Natural killer cell (primary cell): ENCODE measurements around the gene SPAG16. TPM values are rescaled to one million over a fixed set of nuclear protein-coding genes. Genes with fewer than 3 reads are reported as not detected.
A peak's percentile ranks its signal among the peaks of the same experiment; 100 is the strongest.

ENCODE experiments used
- ATAC-seq, 3 donors: fragments of 150-1000 bp in 2 of 3; fragments of 200-7000 bp in 1 of 3; cut with Tn5 transposase; 1 replicate in 1 of 3; 2 replicates in 2 of 3; pipeline ENCODE4 v1.10.0; 2021; ENCODE audit warnings: mild to moderate bottlenecking in 2 of 3, moderate library complexity in 2 of 3
- DNase-seq, 2 donors: peaks; one replicate each; pipeline versions ENCODE4 v3.0.0 to v3.0.0-alpha.2; 2013 to 2021; ENCODE audit warnings: mixed read lengths in 1 of 2
- H3K27ac ChIP-seq: one replicate; pipeline ENCODE4 v1.5.1; 2013; ENCODE audit warnings: mild to moderate bottlenecking, low read length
- H3K27me3 ChIP-seq: one replicate; pipeline ENCODE4 v1.6.1; 2013; ENCODE audit warnings: low read length; ENCODE audit not compliant: control insufficient read depth, insufficient read depth
- H3K36me3 ChIP-seq: one replicate; pipeline ENCODE4 v1.6.1; 2013; ENCODE audit warnings: low read length; ENCODE audit not compliant: control insufficient read depth, insufficient read depth
- H3K4me1 ChIP-seq: one replicate; pipeline ENCODE4 v1.6.1; 2013; ENCODE audit warnings: low read length; ENCODE audit not compliant: control insufficient read depth, insufficient read depth
- H3K4me3 ChIP-seq: one replicate; pipeline ENCODE4 v1.5.1; 2013; ENCODE audit warnings: low read length
- H3K9me3 ChIP-seq: one replicate; pipeline ENCODE4 v1.6.1; 2013; ENCODE audit warnings: low read length; ENCODE audit not compliant: control insufficient read depth, insufficient read depth
- H3K27ac Mint-ChIP-seq, 2 donors: one replicate each; pipeline ENCODE4 v1.8.0; 2022; ENCODE audit warnings: mild to moderate bottlenecking in 2 of 2, mixed read lengths in 2 of 2, moderate library complexity in 1 of 2
- H3K27me3 Mint-ChIP-seq, 2 donors: one replicate each; pipeline ENCODE4 v1.8.0; 2022; ENCODE audit warnings: low read depth in 2 of 2, mixed read lengths in 2 of 2
- H3K36me3 Mint-ChIP-seq: one replicate; pipeline ENCODE4 v1.8.0; 2022; ENCODE audit warnings: mixed read lengths
- H3K4me1 Mint-ChIP-seq, 2 donors: one replicate each; pipeline ENCODE4 v1.8.0; 2022; ENCODE audit warnings: mixed read lengths in 2 of 2
- H3K4me3 Mint-ChIP-seq: one replicate; pipeline ENCODE4 v1.8.0; 2022; ENCODE audit warnings: mild to moderate bottlenecking, moderate library complexity, mixed read lengths
- H3K9me3 Mint-ChIP-seq, 2 donors: one replicate each; pipeline ENCODE4 v1.8.0; 2022; ENCODE audit warnings: mixed read lengths in 2 of 2
- CTCF ChIP-seq: fragments of 200-600 bp; IDR thresholded peaks from one replicate; pipeline ENCODE4 v1.8.0; 2022; ENCODE audit warnings: antibody characterized with exemption
- WGBS: methylation state at CpG from one replicate; pipeline ENCODE4 v1.1.7; 2013; ENCODE audit warnings: missing lambda C conversion rate; ENCODE audit not compliant: insufficient coverage; 5-methylcytosine and 5-hydroxymethylcytosine counted together
- intact Hi-C: fragments of 100-400 bp; cut with micrococcal nuclease; formaldehyde crosslinking; loops from one replicate; pipeline ENCODE4 v1.14.2; 2022
- total RNA-seq, 4 donors: library from RNA; stranded (reverse); fragments of 120-200 nt in 1 of 4; gene quantifications; one replicate each; pipeline versions ENCODE4 v1.2.3 to v1.2.4, GENCODE V29; 2013 to 2022

The SPAG16 gene
- total RNA-seq, 3 donors from 2014 or later (not counting 1 experiment from before 2014, with no cell fraction given): 3.5 to 5.8 (median 4.0) TPM

GRCh38 chr2:214034417-214034816 lies 750.2 kb downstream of the SPAG16 start:
- Mint-ChIP-seq H3K4me1 (no peaks in the 10 kb centered on the region), H3K36me3 (no peaks in the 10 kb centered on the region), H3K27me3 (no peaks in the 10 kb centered on the region), H3K4me3 (no peak overlapping the region), H3K9me3 (peaks cover 10 to 12% of the 10 kb centered on the region in 2 donors), H3K27ac (no peak overlapping the region)
- DNase-seq (no peak), ATAC-seq (no peak)
- peaks cover 5% of the 10 kb centered on the region for H3K9me3 ChIP-seq
- 86% methylated on average over 3 of the region's 3 CpGs for WGBS
- H3K27ac ChIP-seq: no peak overlapping the region
- no peak overlapping the region for H3K4me3 ChIP-seq
- intact Hi-C loops: no loop called here
- no peak for TF ChIP-seq CTCF
- no peaks in the 10 kb centered on the region for H3K36me3 ChIP-seq
- H3K4me1 ChIP-seq: no peaks in the 10 kb centered on the region
- no peaks in the 10 kb centered on the region for H3K27me3 ChIP-seq

- DNase-seq: no peak
- WGBS: 87% methylated on average over 8 of the region's 8 CpGs
- Histone ChIP-seq H3K27ac (no peak overlapping the region), H3K4me3 (no peak overlapping the region), H3K4me1 (no peaks in the 10 kb centered on the region), H3K9me3 (peaks cover 5% of the 10 kb centered on the region), H3K27me3 (no peaks in the 10 kb centered on the region), H3K36me3 (no peaks in the 10 kb centered on the region)
- no peak for TF ChIP-seq CTCF
- no peak overlapping the region for H3K27ac Mint-ChIP-seq
- H3K4me3 Mint-ChIP-seq: no peak overlapping the region
- no peaks in the 10 kb centered on the region for H3K36me3 Mint-ChIP-seq
- H3K27me3 Mint-ChIP-seq: no peaks in the 10 kb centered on the region
- H3K9me3 Mint-ChIP-seq: peaks cover 10 to 12% of the 10 kb centered on the region in 2 donors
- peak in 1 of 3 donors; percentile 10 for ATAC-seq
- H3K4me1 Mint-ChIP-seq: no peaks in the 10 kb centered on the region
- intact Hi-C loops: no loop called here
These were observed 751.0 kb downstream of the SPAG16 start for GRCh38 chr2:214035091-214035852.

- Histone ChIP-seq H3K4me3 (no peak overlapping the region), H3K9me3 (peaks cover 5% of the 10 kb centered on the region), H3K36me3 (no peaks in the 10 kb centered on the region), H3K4me1 (no peaks in the 10 kb centered on the region), H3K27ac (no peak overlapping the region), H3K27me3 (no peaks in the 10 kb centered on the region)
- no peak overlapping the region for H3K4me3 Mint-ChIP-seq
- H3K27me3 Mint-ChIP-seq: no peaks in the 10 kb centered on the region
- intact Hi-C loops: no loop called here
- H3K4me1 Mint-ChIP-seq: no peaks in the 10 kb centered on the region
- no peak overlapping the region for H3K27ac Mint-ChIP-seq
- no peaks in the 10 kb centered on the region for H3K36me3 Mint-ChIP-seq
- no peak for ATAC-seq
- peaks cover 10 to 12% of the 10 kb centered on the region in 2 donors for H3K9me3 Mint-ChIP-seq
- DNase-seq: no peak
- WGBS: 100% methylated on average over 2 of the region's 2 CpGs
- TF ChIP-seq CTCF: no peak
These were observed 751.7 kb downstream of the SPAG16 start for GRCh38 chr2:214035921-214036320.

GRCh38 chr2:214038186-214038585 lies 753.9 kb downstream of the SPAG16 start:
- Mint-ChIP-seq H3K9me3 (peaks cover 9 to 11% of the 10 kb centered on the region in 2 donors), H3K4me3 (no peak overlapping the region), H3K36me3 (no peaks in the 10 kb centered on the region), H3K27ac (no peak overlapping the region), H3K4me1 (no peaks in the 10 kb centered on the region), H3K27me3 (no peaks in the 10 kb centered on the region)
- intact Hi-C loops: no loop called here
- no peaks in the 10 kb centered on the region for H3K27me3 ChIP-seq
- TF ChIP-seq CTCF: no peak
- H3K27ac ChIP-seq: no peak overlapping the region
- H3K4me3 ChIP-seq: no peak overlapping the region
- no peaks in the 10 kb centered on the region for H3K4me1 ChIP-seq
- DNase-seq (no peak), ATAC-seq (no peak)
- peaks cover 5% of the 10 kb centered on the region for H3K9me3 ChIP-seq
- no peaks in the 10 kb centered on the region for H3K36me3 ChIP-seq
